GM18858 (cell line): ENCODE data around the gene CSNK1D.
"Not testable (repeated sequence)": the region's sequence is repeated elsewhere in the genome, so short reads cannot be mapped to it uniquely, and the experiment has no call there.

Source experiments
- ATAC-seq: cut with Tn5 transposase; IDR thresholded peaks from one replicate; pipeline ENCODE4 v1.9.1; 2021; ENCODE audit not compliant: unreplicated experiment

CSNK1D gene

DNA sequence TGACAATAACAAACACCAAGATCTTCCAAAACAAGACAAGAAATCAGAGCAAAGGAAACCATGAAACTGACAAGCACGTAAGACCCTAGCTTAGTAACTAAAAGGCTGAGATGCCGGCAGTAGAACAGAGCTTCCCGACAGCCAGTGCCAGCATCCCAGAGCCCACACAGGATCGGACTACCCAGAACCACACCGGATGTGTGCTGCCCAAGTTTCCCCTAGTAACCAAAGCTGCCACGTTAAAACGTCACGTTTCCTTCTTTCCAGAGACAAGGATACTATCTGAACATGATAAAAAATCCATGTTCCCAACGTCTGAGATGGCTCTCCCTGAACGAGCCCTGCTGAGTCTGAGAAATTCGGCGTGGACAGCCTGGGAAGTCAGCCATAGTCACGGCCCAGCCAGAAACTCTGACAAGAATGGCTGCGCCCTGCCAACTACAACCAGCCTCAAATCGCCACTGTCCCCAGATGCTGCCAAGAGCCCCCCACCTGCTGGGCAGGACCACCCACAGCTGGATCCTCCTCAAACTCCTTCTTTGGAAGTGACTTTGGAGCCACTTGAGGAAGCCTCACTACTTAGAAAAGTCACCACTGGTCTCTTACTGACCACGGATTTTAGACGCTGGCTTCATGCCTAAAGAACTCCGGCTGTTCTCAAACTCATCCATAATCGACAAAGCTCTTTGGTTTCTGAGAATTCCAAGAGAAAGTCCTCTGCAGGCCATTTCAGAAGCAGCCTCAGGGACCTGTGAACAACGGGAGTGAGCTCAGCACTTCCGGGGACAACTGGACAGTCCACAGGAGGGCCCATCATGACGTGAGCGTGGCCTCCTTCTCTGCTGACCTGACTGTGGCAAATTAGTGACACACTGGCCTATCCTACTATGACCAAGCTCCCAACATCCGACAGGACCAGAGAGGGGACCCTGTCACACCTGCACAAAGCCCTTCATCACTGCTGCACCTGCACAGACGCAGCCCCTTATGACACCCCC, 77.5 kb downstream of the CSNK1D start:
- no peak for ATAC-seq

- ATAC-seq: no peak
These were observed 78.7 kb downstream of the CSNK1D start for GRCh38 chr17:82194765-82195164.

DNA sequence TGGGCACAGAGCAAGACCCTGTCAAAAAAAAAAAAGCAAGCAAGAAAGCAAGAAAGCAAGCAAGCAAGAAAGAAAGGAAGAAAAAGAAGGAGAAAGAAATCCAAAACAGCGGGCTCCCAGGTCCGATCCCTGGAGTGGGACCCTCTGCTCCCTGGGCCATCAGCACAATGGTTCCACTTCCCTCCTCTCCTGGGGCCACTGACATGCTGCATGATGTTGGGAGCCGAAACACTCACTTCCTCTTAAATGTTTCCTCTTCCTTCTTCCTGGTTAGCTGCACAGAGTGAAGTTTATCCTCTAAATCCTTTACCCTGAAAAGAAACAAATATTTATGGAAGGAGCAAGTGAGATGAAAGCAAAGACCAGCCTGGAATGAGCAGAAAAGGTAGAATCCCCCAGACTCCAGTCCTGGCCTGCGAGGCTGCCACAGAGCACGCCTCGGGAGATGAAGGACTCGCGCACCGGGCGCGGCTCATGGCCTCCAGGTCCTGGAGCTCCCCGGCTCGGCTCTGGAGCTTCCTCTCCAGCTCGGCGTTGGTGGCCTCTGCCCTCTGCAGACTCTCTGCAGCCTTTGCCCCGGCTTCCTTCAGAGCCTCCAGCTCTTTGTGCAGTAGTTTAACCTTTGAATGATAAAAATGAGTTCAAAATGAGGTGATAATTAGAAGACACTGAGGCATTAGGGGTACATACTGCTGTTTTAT, 79.8 kb downstream of the CSNK1D start:
- no peak for ATAC-seq

DNA sequence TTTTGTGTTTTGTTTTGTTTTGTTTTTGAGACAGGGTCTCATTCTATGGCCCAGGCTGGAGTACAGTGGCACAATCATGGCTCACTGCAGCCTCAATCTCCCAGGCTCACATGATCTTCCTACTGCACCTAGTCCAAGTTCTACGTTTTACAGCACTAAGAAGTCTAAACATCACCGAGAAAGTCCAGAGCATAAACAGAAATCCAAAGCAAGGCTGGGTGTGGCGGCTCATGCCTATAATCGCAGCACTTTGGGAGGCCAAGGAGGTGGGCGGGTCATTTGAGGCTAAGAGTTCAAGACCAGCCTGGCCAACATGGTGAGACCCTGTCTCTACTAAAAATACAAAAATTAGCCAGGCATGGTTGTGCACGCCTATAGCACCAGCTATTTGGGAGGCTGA, 80.5 kb downstream of the CSNK1D start:
- not testable (repeated sequence) for ATAC-seq
